Left kidney (tissue), 2 donors: ENCODE results near the gene NUDT3. TPM values are rescaled to one million over a fixed set of nuclear protein-coding genes. Genes with fewer than 3 reads are reported as not detected.
"Not testable (repeated sequence)": the region's sequence is repeated elsewhere in the genome, so short reads cannot be mapped to it uniquely, and the experiment has no call there.

ENCODE experiments used
- DNase-seq: peaks from one replicate; pipeline ENCODE4 v3.0.0-alpha.2; 2013
- polyA plus RNA-seq: library from polyadenylated mRNA; unstranded; fragments of 120-200 nt; gene quantifications from one replicate; pipeline ENCODE4 v1.2.1, GENCODE V29; 2013; ENCODE audit not compliant: insufficient read length

The NUDT3 gene
- polyA plus RNA-seq, 1 donor = 16.7 TPM

DNA sequence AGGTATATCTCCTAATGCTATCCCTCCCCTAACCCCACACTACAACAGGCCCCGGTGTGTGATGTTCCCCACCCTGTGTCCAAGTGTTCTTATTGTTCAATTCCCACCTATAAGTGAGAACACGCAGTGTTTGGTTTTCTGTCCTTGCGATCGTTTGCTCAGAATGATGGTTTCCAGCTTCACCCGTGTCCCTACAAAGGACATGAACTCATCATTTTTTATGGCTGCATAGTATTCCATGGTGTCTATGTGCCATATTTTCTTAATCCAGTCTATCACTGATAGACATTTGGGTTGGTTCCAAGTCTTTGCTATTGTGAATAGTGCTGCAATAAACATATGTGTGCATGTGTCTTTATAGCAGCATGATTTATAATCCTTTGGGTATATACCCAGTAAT is 20.6 kb downstream of the NUDT3 start:
- not testable (repeated sequence) for DNase-seq

DNA sequence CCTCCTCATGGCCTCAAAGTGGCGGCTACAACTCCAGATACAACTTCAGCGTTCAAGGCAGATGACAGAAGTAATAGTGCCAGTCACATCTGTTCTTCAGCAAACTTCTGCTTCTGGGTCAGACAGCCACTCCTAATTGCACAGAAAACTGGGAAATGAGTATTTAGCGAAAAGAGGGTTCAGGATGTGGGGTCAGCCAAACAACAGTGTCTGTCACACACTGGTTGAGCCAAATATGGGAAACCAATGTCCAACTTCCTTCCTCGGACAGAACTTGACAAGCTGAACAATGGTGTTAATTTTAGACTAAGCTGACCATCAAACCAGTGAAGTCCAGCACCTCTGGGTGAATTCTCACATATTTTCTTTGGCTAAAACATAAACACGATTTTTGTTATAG is 22.1 kb downstream of the NUDT3 start:
- DNase-seq = no peak

DNA sequence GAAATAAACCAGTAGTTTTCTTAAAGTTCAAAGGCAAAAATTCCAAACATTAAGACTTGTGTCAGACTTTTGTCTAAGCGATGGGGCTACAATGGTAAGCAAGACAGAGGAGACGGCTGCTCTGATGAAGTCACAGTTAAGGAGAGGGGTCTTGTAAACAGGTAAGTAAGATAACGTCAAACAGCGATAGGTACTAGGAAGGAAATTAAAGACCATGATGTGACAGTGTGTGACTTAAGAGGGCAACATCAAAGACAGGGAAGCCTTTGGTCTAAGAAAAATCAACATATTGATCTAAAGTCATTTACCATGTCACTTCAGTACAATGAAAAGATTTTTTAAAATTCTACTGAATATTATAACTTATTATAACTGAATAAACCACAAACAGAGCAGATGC is 23.1 kb downstream of the NUDT3 start:
- no peak for DNase-seq

DNA sequence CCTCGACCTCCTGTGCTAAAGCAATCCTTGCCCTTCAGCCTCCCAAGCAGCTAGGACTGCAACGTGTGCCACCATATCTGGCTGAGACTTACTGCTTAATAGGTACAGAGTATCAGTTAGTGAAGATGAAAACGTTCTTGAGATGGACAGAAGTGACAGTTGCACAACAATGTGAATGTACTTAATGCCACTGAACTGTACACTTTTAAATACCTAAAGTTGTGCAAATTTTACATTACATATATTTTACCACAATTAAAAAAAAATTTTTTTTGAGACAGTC is 25.9 kb downstream of the NUDT3 start:
- no peak for DNase-seq

DNA sequence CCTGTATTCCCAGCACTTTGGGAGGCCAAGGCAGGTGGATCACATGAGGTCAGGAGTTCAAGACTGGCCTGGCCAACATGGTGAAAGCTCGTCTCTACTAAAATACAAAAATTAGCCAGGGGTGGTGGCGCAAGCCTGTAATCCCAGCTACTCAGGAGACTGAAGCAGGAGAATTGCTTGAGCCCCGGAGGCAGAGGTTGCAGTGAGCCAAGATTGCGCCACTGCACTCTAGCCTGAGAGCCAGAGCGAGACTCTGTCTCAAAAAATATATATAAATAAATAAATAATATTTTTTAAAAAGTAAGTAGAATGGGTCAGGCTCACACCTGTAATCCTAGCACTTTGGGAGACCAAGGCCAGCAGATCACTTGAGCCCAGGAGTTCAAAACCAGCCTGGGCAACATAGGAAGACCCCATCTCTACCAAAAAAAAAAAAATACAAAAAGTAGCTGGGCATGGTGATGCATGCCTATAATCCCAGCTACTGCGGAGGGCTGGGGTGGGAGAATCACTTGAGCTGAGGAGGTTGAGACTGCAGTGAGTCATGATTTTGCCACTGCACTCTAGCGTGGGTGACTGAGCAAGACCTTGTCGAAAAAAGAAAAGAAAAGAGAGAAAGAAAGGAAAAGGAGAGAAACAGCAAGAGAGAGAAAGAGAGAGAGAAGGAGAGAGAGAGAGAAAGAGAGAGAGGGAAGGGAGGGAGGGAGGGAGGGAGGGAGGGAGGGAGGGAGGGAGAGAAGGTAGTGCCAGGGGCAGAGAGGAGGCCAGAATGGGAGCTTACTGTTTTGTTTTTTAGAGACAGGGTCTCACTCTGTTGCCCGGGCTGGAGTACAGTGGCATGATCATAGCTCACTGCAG is 26.5 kb downstream of the NUDT3 start:
- DNase-seq = not testable (repeated sequence)

DNA sequence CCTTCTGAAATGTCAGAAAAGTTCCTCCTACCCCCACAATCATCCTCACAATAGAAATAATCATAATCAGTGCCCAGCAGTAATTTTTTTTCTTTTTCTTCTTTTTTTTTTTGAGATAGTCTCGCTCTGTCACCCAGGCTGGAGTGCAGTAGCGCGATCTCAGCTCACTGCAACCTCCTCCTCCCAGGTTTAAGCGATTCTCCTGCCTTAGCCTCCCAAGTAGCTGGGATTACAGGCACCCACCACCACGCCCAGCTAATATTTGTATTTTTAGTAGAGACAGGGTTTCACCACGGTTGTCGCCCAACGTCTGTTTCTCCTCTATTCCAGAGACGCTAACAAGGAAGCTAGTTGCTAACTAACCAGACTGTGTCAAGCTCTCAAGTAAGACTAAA is 28.8 kb downstream of the NUDT3 start:
- not testable (repeated sequence) for DNase-seq

DNA sequence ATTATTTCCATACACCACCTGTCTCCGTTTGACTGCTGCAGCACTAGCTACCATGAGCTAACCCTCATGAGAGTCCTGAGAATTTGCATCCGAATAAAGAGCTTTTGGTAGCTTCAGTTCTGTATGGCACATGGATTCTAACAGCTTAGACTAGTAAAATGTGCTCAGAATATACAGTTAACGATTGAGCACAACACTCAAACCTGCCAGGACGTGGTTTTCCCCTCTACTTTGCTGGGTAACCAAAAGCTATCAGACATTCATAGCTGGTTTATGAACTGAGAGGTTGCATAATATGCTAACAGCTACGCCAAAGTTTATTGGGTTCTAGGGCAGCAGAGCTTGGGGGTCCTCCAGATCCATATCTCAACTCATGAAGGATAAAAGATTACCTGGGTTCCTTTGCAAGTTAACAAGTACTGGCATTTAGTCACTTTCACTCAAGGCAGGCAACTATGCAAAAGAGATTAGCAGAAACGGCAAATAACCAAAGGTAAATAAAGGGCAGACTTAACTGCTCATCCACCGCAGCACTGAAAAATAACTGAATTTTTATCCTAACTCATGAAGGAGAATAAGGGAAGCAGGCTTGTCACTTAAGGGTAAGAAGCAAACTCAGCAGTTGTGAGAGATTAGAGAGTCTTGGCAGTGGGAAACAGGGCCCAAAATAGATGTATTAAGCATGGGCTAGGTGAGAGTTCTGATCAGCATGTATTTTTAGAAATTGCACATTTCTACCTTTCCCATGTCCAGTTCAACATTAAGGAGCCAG is 29.4 kb downstream of the NUDT3 start:
- DNase-seq = no peak

DNA sequence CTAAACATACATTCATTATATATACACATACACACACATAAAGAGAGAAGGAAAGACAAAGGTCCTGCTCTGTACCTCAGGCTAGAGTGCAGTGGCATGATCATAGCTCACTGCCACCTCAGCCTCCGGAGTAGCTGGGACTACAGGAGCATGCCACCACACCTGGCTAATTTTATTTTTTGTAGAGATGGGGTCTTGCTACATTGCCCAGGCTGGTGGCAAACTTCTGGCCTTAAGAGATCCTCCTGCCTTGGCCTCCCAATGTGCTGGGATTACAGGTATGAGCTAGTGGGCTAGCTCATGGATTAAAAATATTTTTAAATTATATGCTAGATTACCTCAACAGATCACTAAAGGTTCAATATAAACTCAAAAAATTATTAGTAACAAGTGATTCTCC is 30.3 kb downstream of the NUDT3 start:
- DNase-seq = no peak

DNA sequence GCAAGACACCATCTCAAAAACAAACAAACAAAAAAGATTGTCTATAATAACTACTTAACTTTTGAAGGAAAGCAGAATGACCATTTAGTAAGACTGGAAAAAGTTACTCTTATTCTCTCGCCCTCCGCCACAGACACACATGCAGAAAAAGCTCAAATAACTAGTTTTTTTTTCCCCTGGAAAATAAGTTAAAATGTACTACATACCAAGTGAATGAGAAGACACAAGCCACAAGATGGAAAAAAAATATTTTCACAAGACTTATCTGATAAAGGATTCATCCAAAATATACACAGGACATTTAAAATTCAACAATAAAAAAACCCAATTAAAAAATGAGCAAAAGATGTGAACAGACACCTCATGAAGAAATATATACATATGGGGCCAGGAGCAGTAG is 31.9 kb downstream of the NUDT3 start:
- DNase-seq = no peak

DNA sequence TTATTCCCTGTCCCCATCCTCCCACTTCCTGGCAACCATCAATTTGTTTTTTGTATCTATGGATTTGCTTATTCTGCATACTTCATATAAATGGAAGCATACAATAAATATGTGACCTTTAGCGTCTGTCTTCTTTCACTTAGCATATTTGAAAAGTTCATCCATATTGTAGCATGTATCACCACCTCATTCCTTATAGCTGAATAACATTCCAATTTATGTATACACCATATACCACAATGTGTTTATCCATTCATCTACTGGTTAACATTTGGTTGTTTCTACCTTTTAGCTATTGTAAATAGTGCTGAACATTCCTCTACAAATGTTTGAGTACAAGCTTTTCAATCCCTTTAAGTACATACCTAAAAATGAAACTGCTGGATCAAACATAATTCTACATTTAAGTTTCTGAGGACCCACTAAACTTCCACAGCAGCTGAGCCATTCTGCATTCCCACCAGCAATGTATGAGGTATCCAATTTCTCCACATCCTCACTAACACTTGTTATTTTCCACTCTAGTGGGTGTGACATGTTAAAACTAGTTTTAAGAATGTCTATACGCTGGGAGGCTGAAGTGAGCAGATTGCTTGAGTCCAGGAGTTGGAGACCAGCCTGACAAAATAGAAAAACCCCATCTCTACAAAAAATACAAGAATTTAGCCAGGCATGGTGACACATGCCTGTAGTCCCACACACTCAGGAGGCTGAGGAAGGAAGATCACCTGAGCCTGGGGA is 32.9 kb downstream of the NUDT3 start:
- no peak for DNase-seq

DNA sequence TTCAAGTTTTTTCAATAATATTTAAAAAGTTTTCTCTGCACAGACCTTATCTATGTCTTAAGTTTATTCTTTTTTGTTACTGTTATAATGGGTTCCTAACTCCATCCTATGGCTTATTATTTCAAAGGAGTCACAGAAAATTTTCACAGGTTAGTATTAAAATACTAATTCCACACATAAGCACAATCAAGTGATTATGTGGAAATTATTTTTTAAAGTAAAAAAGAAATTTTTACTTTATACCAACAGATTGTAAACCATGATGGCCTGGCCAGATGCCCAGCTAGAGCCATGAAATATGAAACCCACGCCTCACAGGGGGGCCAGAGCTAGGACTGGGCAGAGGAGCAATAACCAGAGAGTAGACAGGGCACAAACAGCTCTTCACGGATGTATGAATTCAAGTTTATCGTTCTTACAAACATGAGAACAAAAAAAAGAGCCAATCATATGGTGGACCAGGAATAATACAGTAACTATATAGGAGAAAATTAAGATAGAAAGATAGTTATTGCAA is 34.0 kb downstream of the NUDT3 start:
- DNase-seq = peak; percentile 51

DNA sequence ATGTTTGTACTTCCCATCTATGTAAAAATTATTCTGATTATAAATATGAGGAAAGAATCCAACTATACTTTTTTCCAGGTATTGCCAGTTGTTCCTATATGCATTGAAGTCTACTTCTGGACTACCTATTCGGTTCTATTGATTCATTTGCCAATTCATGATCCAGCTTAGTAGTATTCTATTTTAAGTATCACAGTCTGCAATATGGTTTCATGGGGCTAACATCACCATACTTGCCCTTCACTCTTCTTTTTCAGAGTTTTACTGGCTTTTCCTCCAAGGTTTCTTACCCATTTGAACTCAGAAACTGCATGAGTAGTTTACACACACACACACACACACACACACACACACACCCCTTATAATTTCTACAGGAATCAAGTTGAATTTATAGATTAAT is 34.5 kb downstream of the NUDT3 start:
- DNase-seq = no peak

DNA sequence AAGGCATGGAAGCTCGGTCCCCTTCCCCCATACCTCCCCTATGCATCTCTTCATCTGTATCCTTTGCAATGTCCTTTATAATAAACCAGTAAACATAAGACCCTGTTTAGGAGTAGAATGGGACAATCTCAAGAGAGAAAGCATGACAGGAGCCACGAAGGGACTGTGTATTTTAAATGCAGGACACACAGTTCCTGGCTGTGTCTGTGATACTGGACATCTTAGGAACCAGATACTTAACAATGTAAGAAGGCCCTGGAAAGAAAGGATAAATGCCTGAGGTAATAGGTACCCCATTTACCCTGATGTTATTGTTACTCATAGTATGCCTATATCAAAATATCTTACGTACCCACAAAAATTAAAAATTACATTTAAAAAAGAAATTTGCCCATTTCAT is 36.6 kb downstream of the NUDT3 start:
- no peak for DNase-seq

DNA sequence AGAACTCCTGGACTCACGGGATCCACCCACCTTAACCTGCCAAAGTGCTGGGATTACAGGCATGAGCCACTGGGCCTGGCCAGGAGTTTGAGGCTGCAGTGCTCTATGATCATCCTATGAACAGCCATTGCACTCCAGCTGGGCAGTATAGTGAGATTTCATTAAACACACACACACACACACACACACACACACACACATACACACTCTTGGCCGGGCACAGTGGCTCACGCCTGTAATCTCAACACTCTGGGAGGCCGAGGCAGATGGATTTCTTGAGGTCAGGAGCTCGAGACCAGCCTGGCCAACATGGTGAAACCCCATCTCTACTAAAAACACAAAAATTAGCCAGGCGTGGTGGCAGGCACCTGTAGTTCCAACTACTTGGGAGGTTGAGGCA is 38.2 kb downstream of the NUDT3 start:
- DNase-seq = not testable (repeated sequence)

DNA sequence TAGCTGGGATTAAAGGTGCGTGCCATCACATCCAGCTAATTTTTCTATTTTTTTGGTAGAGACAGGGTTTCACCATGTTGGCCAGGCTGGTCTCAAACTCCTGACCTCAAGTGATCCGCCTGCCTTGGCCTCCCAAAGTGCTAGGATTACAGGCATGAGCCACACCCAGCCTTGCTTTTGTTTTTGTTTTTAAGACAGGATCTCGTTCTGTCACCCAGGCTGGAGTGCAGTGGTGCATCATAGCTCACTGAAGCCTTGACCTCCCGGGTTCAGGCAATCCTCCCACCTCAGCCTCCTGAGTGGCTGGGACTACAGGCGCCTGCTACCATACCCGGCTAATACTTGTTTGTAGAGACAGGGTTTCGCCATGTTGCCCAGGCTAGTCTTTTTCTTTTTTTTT is 38.9 kb downstream of the NUDT3 start:
- not testable (repeated sequence) for DNase-seq

DNA sequence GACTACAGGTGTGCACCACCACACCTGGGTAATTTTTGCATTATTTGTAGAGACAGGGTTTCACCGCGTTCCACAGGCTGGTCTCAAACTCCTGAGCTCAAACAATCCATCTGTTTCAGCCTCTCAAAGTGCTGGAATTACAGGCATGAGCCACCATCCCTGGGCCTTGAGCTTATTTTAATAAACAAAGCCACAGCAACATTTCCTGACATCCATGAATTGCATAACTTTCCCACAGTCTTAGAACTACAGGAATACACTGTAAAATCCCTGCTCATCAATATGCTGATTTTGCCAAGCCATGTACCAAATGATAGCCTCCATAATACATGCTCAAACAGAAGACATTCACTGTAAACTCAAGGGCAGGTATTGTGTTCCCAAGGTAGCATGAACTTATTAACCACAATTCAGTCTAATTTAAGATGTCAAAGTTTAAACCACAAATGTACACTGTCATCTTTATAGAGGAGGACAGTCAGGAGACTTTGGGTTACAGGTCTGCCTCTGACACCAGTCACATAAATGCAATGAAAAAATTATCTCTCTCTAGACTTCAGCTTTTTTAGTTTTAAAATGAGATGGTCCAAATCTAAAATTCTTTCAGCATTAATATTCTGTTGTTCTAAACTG is 40.0 kb downstream of the NUDT3 start:
- no peak for DNase-seq

DNA sequence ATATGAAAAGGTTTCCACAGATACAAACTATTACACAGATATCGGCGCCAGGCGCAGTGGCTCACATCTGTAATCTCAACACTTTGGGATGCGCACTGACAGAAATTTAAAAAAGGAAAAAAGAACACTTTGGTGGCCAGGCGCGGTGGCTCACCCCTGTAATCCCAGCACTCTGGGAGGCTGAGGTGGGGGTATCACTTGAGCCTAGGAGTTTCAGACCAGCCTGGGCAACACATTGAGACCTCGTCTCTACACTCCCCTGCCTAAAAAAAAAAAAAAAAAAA is 41.6 kb downstream of the NUDT3 start:
- no peak for DNase-seq

DNA sequence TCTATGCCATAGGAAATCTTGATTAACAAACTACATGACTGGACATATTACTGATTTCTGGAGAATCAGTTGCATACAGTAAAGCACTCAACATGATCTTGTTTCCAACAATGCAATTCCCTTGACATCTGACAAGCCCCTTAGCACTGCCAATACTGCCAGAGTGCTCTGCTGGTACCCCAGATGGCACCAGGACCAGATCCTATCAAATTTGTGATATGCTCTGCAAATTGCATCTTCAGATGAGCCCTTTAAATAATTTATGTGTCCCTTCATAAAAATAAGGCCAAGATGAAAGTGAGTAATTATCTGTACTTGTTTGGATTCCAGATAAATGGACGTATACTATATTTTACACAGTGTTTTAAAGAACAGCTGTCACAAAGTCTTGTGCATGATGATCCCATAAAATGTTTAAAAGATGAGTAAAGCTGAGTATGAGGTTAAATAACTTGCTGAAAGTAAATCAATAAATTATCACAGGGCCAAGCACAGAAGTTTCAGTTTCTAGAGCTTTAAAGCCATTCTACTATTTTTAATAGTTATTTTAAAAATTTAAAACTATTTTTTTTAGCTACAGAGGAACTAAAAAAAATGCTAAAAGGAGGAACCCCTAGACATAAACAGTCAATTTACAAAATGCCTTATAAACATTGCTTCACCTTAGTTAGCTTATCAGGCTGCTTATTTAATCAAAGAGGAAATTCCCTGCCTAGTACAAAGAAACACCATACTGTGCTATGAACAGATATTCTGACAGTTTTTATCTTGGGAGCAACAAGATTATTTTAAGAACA is 42.1 kb downstream of the NUDT3 start:
- no peak for DNase-seq

DNA sequence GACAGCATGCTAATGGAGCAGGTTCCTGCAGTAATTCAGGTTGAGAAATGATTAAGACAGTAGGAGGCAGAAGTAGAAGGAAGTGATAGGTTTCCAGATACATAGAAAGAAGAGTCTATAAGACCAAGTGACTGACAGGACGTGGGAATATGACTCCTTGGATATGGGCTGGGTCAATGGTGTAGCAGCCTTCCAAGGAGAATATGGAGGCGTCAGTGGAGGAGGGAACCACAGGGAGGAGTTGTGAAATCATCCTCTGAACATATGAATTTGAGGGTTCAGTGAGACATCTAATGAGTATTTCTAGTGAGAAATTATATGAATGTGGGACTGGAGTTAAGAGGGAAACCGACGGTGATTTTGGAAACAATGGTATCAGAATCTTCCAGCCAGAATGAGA is 43.3 kb downstream of the NUDT3 start:
- no peak for DNase-seq

DNA sequence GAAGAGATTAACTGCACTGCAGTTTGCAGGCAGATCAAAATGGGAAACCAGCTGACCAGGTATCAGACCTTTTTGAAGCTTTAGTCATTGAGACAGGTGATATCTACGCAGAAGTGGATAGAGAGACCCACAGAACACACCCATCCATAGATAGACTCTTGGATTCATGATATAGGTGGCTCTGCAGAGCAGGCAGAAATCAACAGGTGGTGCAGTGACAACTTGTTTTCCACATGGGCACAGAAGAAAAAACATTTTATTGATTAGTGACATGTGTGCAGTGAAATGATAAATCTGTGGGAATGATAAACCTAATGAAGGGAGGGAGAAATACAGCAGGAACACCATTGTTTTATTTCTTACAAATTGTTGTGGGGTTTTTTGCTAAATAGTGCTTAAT is 45.2 kb downstream of the NUDT3 start:
- no peak for DNase-seq

DNA sequence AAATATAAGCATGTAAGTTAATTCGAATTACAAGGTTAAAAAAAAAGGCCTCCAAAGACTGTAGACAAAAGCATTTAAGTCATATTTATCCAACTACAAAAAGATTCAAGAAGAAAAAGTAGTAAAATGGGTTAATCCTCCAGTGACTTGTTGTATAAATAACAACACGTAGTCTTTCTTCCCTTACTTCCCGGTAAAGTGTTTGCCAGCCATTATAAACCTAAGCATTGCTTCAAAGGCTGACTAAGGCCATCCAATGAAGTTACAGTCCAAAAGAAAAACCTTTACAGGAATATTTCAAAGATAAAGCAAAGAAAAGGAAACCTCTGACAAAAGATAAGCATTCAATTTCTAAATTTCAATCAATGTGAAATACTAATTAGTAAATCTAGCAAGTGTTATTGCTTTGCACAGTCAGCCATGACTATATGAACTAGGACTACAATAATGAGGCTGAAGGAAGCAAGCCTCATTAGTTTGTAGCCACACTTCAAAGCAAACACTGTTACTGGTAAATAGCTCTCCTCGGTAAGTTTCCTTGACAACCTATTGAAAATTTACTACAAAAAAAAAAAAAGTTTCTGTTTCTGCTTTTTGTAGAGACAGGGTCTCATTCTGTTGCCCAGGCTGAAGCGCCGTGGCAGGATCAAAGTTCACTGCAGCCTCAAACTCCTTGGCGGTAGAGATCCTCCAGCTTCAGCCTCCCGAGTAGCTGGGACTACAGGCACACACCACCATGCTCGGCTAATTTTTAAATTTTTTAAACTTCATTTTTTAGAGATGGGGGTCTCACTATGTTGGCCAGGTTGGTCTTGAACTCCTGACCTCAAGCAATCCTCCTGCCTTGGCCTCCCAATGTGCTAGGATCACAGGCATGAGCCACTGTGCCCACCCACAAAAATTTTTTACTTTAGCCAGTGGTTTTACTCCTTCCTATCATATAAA is 46.0 kb downstream of the NUDT3 start:
- DNase-seq = no peak
